ENCODE data around the gene MCEMP1. TPM values are rescaled to one million over a fixed set of nuclear protein-coding genes. Genes with fewer than 3 reads are reported as not detected.

The MCEMP1 gene
- total RNA-seq, 1 experiment from 2014 or later: not detected

- no peak overlapping the region for H3K4me3 ChIP-seq (ENCODE audit: low read length)
- no peak overlapping the region for H3K4me2 ChIP-seq (ENCODE audit: low read depth, low read length, poor library complexity, severe bottlenecking)
- H4K20me1 ChIP-seq (ENCODE audit: insufficient read depth, low read depth, low read length): no peaks in the 10 kb centered on the region
- no peak overlapping the region for H3K9ac ChIP-seq (ENCODE audit: low read length)
- no peak for DNase-seq
- no peaks in the 10 kb centered on the region for H3K27me3 ChIP-seq (ENCODE audit: low read length)
- H3K9me3 ChIP-seq (ENCODE audit: low read length): no peaks in the 10 kb centered on the region
- H3K9me2 ChIP-seq (replicated peaks; ENCODE audit: insufficient read depth, low read length): no peaks in the 10 kb centered on the region
- H3K4me1 ChIP-seq (ENCODE audit: low read length): no peaks in the 10 kb centered on the region
- no peak overlapping the region for H2AFZ ChIP-seq (ENCODE audit: low read length)
- H3K36me3 ChIP-seq (ENCODE audit: insufficient read depth, low read length): no peaks in the 10 kb centered on the region
- no peak overlapping the region for H3K27ac ChIP-seq (ENCODE audit: low read length)
- no peaks in the 10 kb centered on the region for H3K79me2 ChIP-seq (ENCODE audit: low read length)
These were observed 14.6 kb downstream of the MCEMP1 start for GRCh38 chr19:7691497-7691896.

DNA sequence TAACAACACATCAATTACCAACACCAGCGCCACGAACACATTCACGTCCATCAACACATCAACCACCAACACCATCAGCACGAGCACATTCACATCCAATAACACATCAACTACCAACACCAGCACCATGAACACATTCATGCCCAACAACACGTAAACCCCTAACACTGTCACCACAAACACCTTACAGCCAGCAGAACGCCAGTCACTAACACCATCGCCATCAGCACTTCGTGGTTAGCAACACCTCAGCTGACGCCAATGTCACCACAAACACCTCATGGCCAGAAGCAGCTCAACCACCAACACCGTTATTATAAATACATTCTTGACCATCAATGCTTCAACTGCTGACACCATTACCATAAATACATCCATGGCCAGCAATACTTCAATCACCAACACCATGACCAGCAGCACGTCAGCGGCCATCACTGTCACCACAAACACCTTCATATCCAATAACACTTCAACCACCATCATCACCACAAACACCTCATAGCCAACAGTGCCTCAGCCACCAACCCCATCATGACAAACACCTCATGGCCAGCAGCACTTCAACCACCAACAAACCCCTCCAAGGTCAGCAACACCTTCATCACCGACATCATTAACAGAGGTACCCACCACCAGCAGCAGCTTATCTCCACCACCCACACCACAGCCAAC lies 15.7 kb downstream of the MCEMP1 start:
- Histone ChIP-seq H3K4me2 (ENCODE audit: low read depth, low read length, poor library complexity, severe bottlenecking) (no peak overlapping the region), H3K9me3 (ENCODE audit: low read length) (no peaks in the 10 kb centered on the region), H3K79me2 (ENCODE audit: low read length) (no peaks in the 10 kb centered on the region), H3K9me2 (replicated peaks; ENCODE audit: insufficient read depth, low read length) (no peaks in the 10 kb centered on the region), H3K4me3 (ENCODE audit: low read length) (no peak overlapping the region), H3K27me3 (ENCODE audit: low read length) (no peaks in the 10 kb centered on the region), H3K27ac (ENCODE audit: low read length) (no peak overlapping the region), H3K36me3 (ENCODE audit: insufficient read depth, low read length) (no peaks in the 10 kb centered on the region), H2AFZ (ENCODE audit: low read length) (no peak overlapping the region), H3K4me1 (ENCODE audit: low read length) (no peaks in the 10 kb centered on the region), H3K9ac (ENCODE audit: low read length) (no peak overlapping the region), H4K20me1 (ENCODE audit: insufficient read depth, low read depth, low read length) (no peaks in the 10 kb centered on the region)
- DNase-seq: no peak

DNA sequence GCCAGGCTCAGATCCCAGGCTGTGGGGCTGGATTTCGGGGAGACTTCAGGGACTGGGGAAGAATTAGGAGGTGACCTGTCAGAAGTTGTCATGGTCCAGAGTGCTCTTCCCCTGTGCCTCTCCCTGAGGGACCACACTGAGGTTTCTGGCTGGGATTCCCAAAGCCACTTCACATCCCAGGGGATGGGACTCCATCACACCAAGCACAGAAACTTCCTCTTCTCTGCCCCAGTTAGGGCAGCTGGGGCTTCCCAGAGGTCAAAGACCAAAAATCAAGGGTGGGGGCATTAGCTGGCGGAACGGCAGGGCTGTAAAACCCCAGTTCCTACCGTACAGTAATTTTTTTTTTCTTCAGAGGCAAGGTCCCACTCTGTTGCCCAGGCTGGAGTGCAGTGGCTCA lies 17.6 kb downstream of the MCEMP1 start:
- Histone ChIP-seq H3K36me3 (ENCODE audit: insufficient read depth, low read length) (no peaks in the 10 kb centered on the region), H2AFZ (ENCODE audit: low read length) (no peak overlapping the region), H3K27me3 (ENCODE audit: low read length) (no peaks in the 10 kb centered on the region), H3K79me2 (ENCODE audit: low read length) (no peaks in the 10 kb centered on the region), H3K27ac (ENCODE audit: low read length) (no peak overlapping the region), H3K9me2 (replicated peaks; ENCODE audit: insufficient read depth, low read length) (no peaks in the 10 kb centered on the region), H3K4me1 (ENCODE audit: low read length) (no peaks in the 10 kb centered on the region), H3K9ac (ENCODE audit: low read length) (no peak overlapping the region), H3K9me3 (ENCODE audit: low read length) (no peaks in the 10 kb centered on the region), H4K20me1 (ENCODE audit: insufficient read depth, low read depth, low read length) (no peaks in the 10 kb centered on the region), H3K4me3 (ENCODE audit: low read length) (no peak overlapping the region), H3K4me2 (ENCODE audit: low read depth, low read length, poor library complexity, severe bottlenecking) (no peak overlapping the region)
- DNase-seq: no peak

GRCh38 chr19:7697721-7698287 lies 20.9 kb downstream of the MCEMP1 start:
- Histone ChIP-seq H3K4me1 (ENCODE audit: low read length) (peaks cover 3% of the 10 kb centered on the region), H4K20me1 (ENCODE audit: insufficient read depth, low read depth, low read length) (no peaks in the 10 kb centered on the region), H3K9me3 (ENCODE audit: low read length) (no peaks in the 10 kb centered on the region), H3K27me3 (ENCODE audit: low read length) (no peaks in the 10 kb centered on the region), H2AFZ (ENCODE audit: low read length) (no peak overlapping the region), H3K27ac (ENCODE audit: low read length) (no peak overlapping the region), H3K4me3 (ENCODE audit: low read length) (no peak overlapping the region), H3K36me3 (ENCODE audit: insufficient read depth, low read length) (no peaks in the 10 kb centered on the region), H3K4me2 (ENCODE audit: low read depth, low read length, poor library complexity, severe bottlenecking) (no peak overlapping the region), H3K79me2 (ENCODE audit: low read length) (no peaks in the 10 kb centered on the region), H3K9me2 (replicated peaks; ENCODE audit: insufficient read depth, low read length) (no peaks in the 10 kb centered on the region), H3K9ac (ENCODE audit: low read length) (no peak overlapping the region)
- no peak for DNase-seq

DNA sequence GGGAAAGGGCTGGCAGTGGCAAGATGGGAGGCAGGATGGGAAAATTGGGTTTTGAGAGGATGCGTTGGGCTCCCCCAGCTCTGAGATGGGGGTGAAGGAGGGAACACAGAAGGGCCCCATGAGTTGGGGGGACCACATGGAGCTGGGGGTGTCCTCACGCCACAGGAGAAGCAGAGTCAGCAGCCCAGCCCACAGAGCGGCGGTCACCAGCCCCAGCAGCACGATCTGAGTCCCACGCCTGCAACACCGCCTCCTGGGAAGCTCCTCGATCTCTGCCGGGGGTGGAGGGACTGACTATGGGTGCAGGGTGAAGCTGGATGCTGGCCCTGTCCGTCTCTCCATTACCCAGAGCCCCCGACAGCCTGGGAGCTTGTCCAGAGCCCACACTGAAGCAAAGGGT lies 21.7 kb downstream of the MCEMP1 start:
- H3K36me3 ChIP-seq (ENCODE audit: insufficient read depth, low read length): no peaks in the 10 kb centered on the region
- no peak overlapping the region for H2AFZ ChIP-seq (ENCODE audit: low read length)
- H3K4me1 ChIP-seq (ENCODE audit: low read length): peaks cover 3% of the 10 kb centered on the region
- no peak overlapping the region for H3K4me2 ChIP-seq (ENCODE audit: low read depth, low read length, poor library complexity, severe bottlenecking)
- no peak overlapping the region for H3K4me3 ChIP-seq (ENCODE audit: low read length)
- H3K27ac ChIP-seq (ENCODE audit: low read length): no peak overlapping the region
- H3K27me3 ChIP-seq (ENCODE audit: low read length): no peaks in the 10 kb centered on the region
- no peaks in the 10 kb centered on the region for H3K9me3 ChIP-seq (ENCODE audit: low read length)
- no peaks in the 10 kb centered on the region for H3K9me2 ChIP-seq (replicated peaks; ENCODE audit: insufficient read depth, low read length)
- no peak overlapping the region for H3K9ac ChIP-seq (ENCODE audit: low read length)
- H3K79me2 ChIP-seq (ENCODE audit: low read length): no peaks in the 10 kb centered on the region
- no peak for DNase-seq
- H4K20me1 ChIP-seq (ENCODE audit: insufficient read depth, low read depth, low read length): no peaks in the 10 kb centered on the region

DNA sequence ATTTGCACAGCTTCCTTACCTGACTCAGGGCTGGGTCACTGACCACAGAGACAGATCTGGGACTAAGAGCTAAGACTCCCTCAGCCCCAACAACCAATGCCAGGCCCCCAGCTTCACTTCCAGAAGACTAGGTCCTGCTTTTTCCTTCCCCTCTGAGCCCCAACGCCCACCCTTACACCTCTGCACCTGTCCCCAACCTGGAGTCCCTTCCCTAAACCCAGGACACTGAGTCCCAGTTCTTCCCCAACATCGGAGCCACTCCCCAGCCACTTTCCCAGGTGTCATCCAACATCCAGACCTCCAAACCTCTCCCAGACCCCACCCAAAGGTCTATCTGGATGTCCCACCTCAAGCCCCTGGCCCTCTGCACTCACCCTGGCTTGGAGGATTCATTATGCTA lies 22.1 kb downstream of the MCEMP1 start:
- DNase-seq: no peak
- Histone ChIP-seq H4K20me1 (ENCODE audit: insufficient read depth, low read depth, low read length) (no peaks in the 10 kb centered on the region), H2AFZ (ENCODE audit: low read length) (no peak overlapping the region), H3K79me2 (ENCODE audit: low read length) (no peaks in the 10 kb centered on the region), H3K36me3 (ENCODE audit: insufficient read depth, low read length) (no peaks in the 10 kb centered on the region), H3K9ac (ENCODE audit: low read length) (no peak overlapping the region), H3K27me3 (ENCODE audit: low read length) (no peaks in the 10 kb centered on the region), H3K4me2 (ENCODE audit: low read depth, low read length, poor library complexity, severe bottlenecking) (no peak overlapping the region), H3K9me3 (ENCODE audit: low read length) (no peaks in the 10 kb centered on the region), H3K4me1 (ENCODE audit: low read length) (peaks cover 3% of the 10 kb centered on the region), H3K27ac (ENCODE audit: low read length) (no peak overlapping the region), H3K4me3 (ENCODE audit: low read length) (no peak overlapping the region), H3K9me2 (replicated peaks; ENCODE audit: insufficient read depth, low read length) (no peaks in the 10 kb centered on the region)

DNA sequence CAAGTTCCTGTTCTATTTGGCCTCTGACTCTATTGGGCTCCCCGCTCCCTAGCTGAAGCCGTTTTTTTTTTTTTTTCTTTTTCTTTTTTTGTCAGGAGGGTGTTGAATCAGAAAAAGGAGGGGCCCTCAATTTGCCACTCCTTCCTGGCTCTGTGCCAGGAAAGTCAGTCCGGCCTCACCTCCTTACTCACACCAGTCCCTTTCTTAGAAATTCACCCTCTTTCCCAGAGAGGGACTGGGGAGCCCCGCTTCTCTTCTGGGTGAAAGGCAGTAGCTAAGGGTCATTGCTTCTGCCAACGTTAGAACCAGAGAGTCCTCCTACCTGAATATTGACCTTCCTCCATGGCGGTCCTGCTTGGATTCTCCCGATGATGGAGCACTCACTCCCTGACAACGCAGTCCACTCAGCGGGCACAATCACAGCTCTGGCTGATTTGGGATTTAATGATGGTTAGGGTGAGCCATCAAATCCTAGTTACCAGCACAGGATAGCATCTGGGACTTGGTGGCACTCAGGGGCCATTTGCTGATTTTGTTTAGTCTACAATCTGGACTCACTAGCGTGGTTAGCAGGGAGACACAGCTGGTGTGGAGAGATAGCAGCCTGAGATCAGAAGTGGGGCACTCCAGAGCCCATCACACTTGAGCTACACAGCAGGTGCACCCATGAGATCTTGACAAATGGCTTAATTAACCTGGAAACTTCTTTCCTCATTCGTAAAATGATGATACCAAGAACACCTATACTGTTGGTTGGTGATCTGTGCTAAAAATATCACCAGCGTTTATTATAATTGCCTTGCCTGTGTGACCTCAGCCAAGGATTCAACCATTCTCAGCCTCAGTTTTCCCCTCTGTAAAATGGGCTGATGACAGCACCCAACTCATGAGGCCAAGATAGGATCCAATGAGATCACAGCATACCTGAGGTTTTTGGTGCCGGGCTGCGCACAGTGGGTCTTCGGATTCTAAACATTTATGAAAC lies 22.8 kb downstream of the MCEMP1 start:
- H3K36me3 ChIP-seq (ENCODE audit: insufficient read depth, low read length): no peaks in the 10 kb centered on the region
- no peak overlapping the region for H3K9ac ChIP-seq (ENCODE audit: low read length)
- no peaks in the 10 kb centered on the region for H3K9me2 ChIP-seq (replicated peaks; ENCODE audit: insufficient read depth, low read length)
- H3K79me2 ChIP-seq (ENCODE audit: low read length): no peaks in the 10 kb centered on the region
- DNase-seq: no peak
- H3K4me2 ChIP-seq (ENCODE audit: low read depth, low read length, poor library complexity, severe bottlenecking): no peak overlapping the region
- H3K9me3 ChIP-seq (ENCODE audit: low read length): no peaks in the 10 kb centered on the region
- no peak overlapping the region for H2AFZ ChIP-seq (ENCODE audit: low read length)
- peaks cover 3% of the 10 kb centered on the region for H3K4me1 ChIP-seq (ENCODE audit: low read length)
- no peaks in the 10 kb centered on the region for H4K20me1 ChIP-seq (ENCODE audit: insufficient read depth, low read depth, low read length)
- no peaks in the 10 kb centered on the region for H3K27me3 ChIP-seq (ENCODE audit: low read length)
- no peak overlapping the region for H3K4me3 ChIP-seq (ENCODE audit: low read length)
- H3K27ac ChIP-seq (ENCODE audit: low read length): no peak overlapping the region

GRCh38 chr19:7701049-7701653 lies 24.3 kb downstream of the MCEMP1 start:
- H3K4me1 ChIP-seq (ENCODE audit: low read length): peaks cover 3% of the 10 kb centered on the region
- no peaks in the 10 kb centered on the region for H3K9me2 ChIP-seq (replicated peaks; ENCODE audit: insufficient read depth, low read length)
- no peak overlapping the region for H3K27ac ChIP-seq (ENCODE audit: low read length)
- H3K79me2 ChIP-seq (ENCODE audit: low read length): no peaks in the 10 kb centered on the region
- H2AFZ ChIP-seq (ENCODE audit: low read length): no peak overlapping the region
- DNase-seq: no peak
- no peaks in the 10 kb centered on the region for H3K9me3 ChIP-seq (ENCODE audit: low read length)
- H3K27me3 ChIP-seq (ENCODE audit: low read length): no peaks in the 10 kb centered on the region
- no peaks in the 10 kb centered on the region for H3K36me3 ChIP-seq (ENCODE audit: insufficient read depth, low read length)
- H3K4me2 ChIP-seq (ENCODE audit: low read depth, low read length, poor library complexity, severe bottlenecking): no peak overlapping the region
- H3K4me3 ChIP-seq (ENCODE audit: low read length): no peak overlapping the region
- no peaks in the 10 kb centered on the region for H4K20me1 ChIP-seq (ENCODE audit: insufficient read depth, low read depth, low read length)
- H3K9ac ChIP-seq (ENCODE audit: low read length): no peak overlapping the region

Data from Karpas-422 (cell line).